ENCODE results near the gene TIMMDC1. TPM values are rescaled to one million over a fixed set of nuclear protein-coding genes. Genes with fewer than 3 reads are reported as not detected.

Gene TIMMDC1
- polyA plus RNA-seq, 1 of the 3 experiments (the other 2 are of a cell fraction): 128 TPM

- DNase-seq: no peak
- Histone ChIP-seq H3K9me3 (no peaks in the 10 kb centered on the region), H3K27ac (ENCODE audit: low read depth in 2 of 2, low read length in 1 of 2) (no peak overlapping the region), H3K4me2 (no peak overlapping the region), H3F3A (replicated peaks; ENCODE audit: insufficient read depth) (no peaks in the 10 kb centered on the region), H3K9me2 (no peaks in the 10 kb centered on the region), H3K36me3 (replicated peaks in 1 of 2; ENCODE audit: control insufficient read depth in 1 of 2, insufficient read depth in 2 of 2, low read length in 1 of 2) (no peaks in the 10 kb centered on the region), H3K4me3 (ENCODE audit: low read depth in 2 of 2, low read length in 1 of 2) (no peak overlapping the region), H3K4me1 (ENCODE audit: control insufficient read depth in 1 of 2, insufficient read depth in 2 of 2, low read depth in 1 of 2, low read length in 1 of 2) (no peaks in the 10 kb centered on the region; a peak in 1 of 4 replicates), H3K9ac (no peak overlapping the region), H3K79me2 (ENCODE audit: insufficient read depth) (no peaks in the 10 kb centered on the region), H2AFZ (ENCODE audit: low read depth) (no peak overlapping the region), H4K20me1 (ENCODE audit: insufficient read depth) (no peaks in the 10 kb centered on the region), H3K27me3 (ENCODE audit: insufficient read depth) (no peaks in the 10 kb centered on the region)
- ChIA-PET POLR2A (no interaction called here), CTCF (no interaction called here)
- WGBS (ENCODE audit: low lambda C conversion rate): 91% methylated on average over 7 of the region's 7 CpGs
- no peak for TF ChIP-seq RXRA (IDR thresholded peaks at IDR 0.05; ENCODE audit: borderline replicate concordance, low read depth)
Measured at GRCh38 chr3:119557192-119557876, 59.0 kb downstream of the TIMMDC1 start.

GRCh38 chr3:119557877-119558269 is 59.5 kb downstream of the TIMMDC1 start:
- Histone ChIP-seq H3K36me3 (replicated peaks in 1 of 2; ENCODE audit: control insufficient read depth in 1 of 2, insufficient read depth in 2 of 2, low read length in 1 of 2) (no peaks in the 10 kb centered on the region), H3K79me2 (ENCODE audit: insufficient read depth) (no peaks in the 10 kb centered on the region), H3K4me3 (ENCODE audit: low read depth in 2 of 2, low read length in 1 of 2) (no peak overlapping the region), H2AFZ (ENCODE audit: low read depth) (no peak overlapping the region), H3K27ac (ENCODE audit: low read depth in 2 of 2, low read length in 1 of 2) (no peak overlapping the region), H4K20me1 (ENCODE audit: insufficient read depth) (no peaks in the 10 kb centered on the region), H3K27me3 (ENCODE audit: insufficient read depth) (no peaks in the 10 kb centered on the region), H3K4me1 (ENCODE audit: control insufficient read depth in 1 of 2, insufficient read depth in 2 of 2, low read depth in 1 of 2, low read length in 1 of 2) (no peaks in the 10 kb centered on the region; a peak in 1 of 4 replicates), H3K9ac (no peak overlapping the region), H3K4me2 (no peak overlapping the region), H3K9me2 (no peaks in the 10 kb centered on the region), H3K9me3 (no peaks in the 10 kb centered on the region), H3F3A (replicated peaks; ENCODE audit: insufficient read depth) (no peaks in the 10 kb centered on the region)
- no peak for DNase-seq
- WGBS (ENCODE audit: low lambda C conversion rate): 76% methylated on average over 3 of the region's 3 CpGs
- POLR2A ChIA-PET: no interaction called here
- TF ChIP-seq TCF12 (IDR thresholded peaks at IDR 0.05) (no peak), PBX3 (IDR thresholded peaks at IDR 0.05) (no peak), GATA2 (CRISPR knock-in tag; IDR thresholded peaks at IDR 0.05) (no peak), TAF1 (IDR thresholded peaks at IDR 0.05; ENCODE audit: borderline replicate concordance, low read depth, low read length) (no peak), RXRA (IDR thresholded peaks at IDR 0.05; ENCODE audit: borderline replicate concordance, low read depth) (no peak), EP300 (IDR thresholded peaks at IDR 0.05; ENCODE audit: borderline replicate concordance in 1 of 2, low read depth in 1 of 2, low read length in 1 of 2) (no peak), EZH2phosphoT487 (IDR thresholded peaks at IDR 0.05; ENCODE audit: borderline replicate concordance, low read depth) (no peak), CTCF (IDR thresholded peaks at IDR 0.05) (no peak), RCOR1 (IDR thresholded peaks at IDR 0.05; ENCODE audit: low read length) (no peak), RAD21 (IDR thresholded peaks at IDR 0.05; ENCODE audit: low read length) (no peak), MXI1 (IDR thresholded peaks at IDR 0.05; ENCODE audit: low read depth, low read length) (no peak), FOXJ3 (CRISPR knock-in tag; IDR thresholded peaks at IDR 0.05) (no peak), ELF1 (IDR thresholded peaks at IDR 0.05) (no peak), FOXM1 (IDR thresholded peaks at IDR 0.05; ENCODE audit: low read depth) (no peak), TEAD4 (IDR thresholded peaks at IDR 0.05; ENCODE audit: borderline replicate concordance, insufficient read depth) (no peak), USF2 (IDR thresholded peaks at IDR 0.05; ENCODE audit: borderline replicate concordance, low read depth, low read length) (no peak)
- CTCF ChIA-PET: no interaction called here
